K562 (cell line): ENCODE data around the gene MYO16. TPM values are rescaled to one million over a fixed set of nuclear protein-coding genes. Genes with fewer than 3 reads are reported as not detected.
"Not testable (repeated sequence)": the region's sequence is repeated elsewhere in the genome, so short reads cannot be mapped to it uniquely, and the experiment has no call there.

Source experiments
- ATAC-seq: fragments of 200-7000 bp; cut with Tn5 transposase; 3 replicates; pipeline ENCODE4 v1.9.1; 2020; ENCODE audit warnings: moderate library complexity
- BruUV-seq: library from RNA; stranded (reverse); fragments of 400-500 nt; replicated peaks from 2 replicates; lab custom pipeline; 2021; lab: Mats Ljungman, UMichigan
- CTCF ChIA-PET: fragments of 300-600 bp; formaldehyde crosslinking; extraction: SDS; loops from one replicate; lab custom pipeline; 2021; ENCODE audit warnings: low intra/inter-chr PET ratio; lab: Yijun Ruan, JAX
- POLR2A ChIA-PET: fragments of 300-600, 350-650 bp; sonication (Branson Sonifier 250); formaldehyde crosslinking; extraction: SDS; loops from one replicate; lab custom pipeline; 2021; ENCODE audit warnings: antibody characterized with exemption, inconsistent platforms; lab: Yijun Ruan, JAX
- DNase-seq, 4 experiments: peaks; one replicate each; pipeline versions ENCODE4 v3.0.0 to v3.0.0-alpha.2; 2011 to 2018; ENCODE audit warnings: low spot score in 3 of 4, mixed read lengths in 3 of 4; ENCODE audit errors: extremely low read depth in 1 of 4
- FAIRE-seq: peaks from 2 replicates; lab custom pipeline; 2011; peaks lifted over from hg19 to GRCh38; lab: Jason Lieb, UNC
- H2AFZ ChIP-seq: 2 replicates; pipeline ENCODE4 v1.6.0; 2011; ENCODE audit warnings: low read depth, low read length, control low read depth, inconsistent platforms
- H3K27ac ChIP-seq: fragments of 200-600 bp; 3 replicates; pipeline ENCODE4 v1.8.0; 2011; ENCODE audit warnings: low read depth, mild to moderate bottlenecking, control low read depth, inconsistent platforms, low read length, moderate library complexity, mixed read lengths; ENCODE audit errors: extremely low read depth
- H3K27me3 ChIP-seq, 2 experiments: fragments of 300-600 bp in 1 of 2; 2 replicates in 1 of 2; 3 replicates in 1 of 2; pipeline versions ENCODE4 v1.6.0 to v1.8.0; 2011; ENCODE audit warnings: inconsistent platforms in 2 of 2, low read length in 2 of 2, mild to moderate bottlenecking in 1 of 2, mixed read lengths in 1 of 2, moderate library complexity in 1 of 2; ENCODE audit not compliant: control insufficient read depth in 2 of 2, insufficient read depth in 2 of 2
- H3K36me3 ChIP-seq: fragments of 300-600 bp; 3 replicates; pipeline ENCODE4 v1.8.0; 2011; ENCODE audit warnings: mild to moderate bottlenecking, low read length, inconsistent platforms; ENCODE audit not compliant: control insufficient read depth, insufficient read depth
- H3K4me1 ChIP-seq, 2 experiments: fragments of 200-600 bp in 1 of 2; replicated peaks in 1 of 2; 2 replicates in 1 of 2; 3 replicates in 1 of 2; pipeline versions ENCODE4 v1.5.1 to v1.8.0; 2011; ENCODE audit warnings: inconsistent platforms in 2 of 2, low read length in 2 of 2, mild to moderate bottlenecking in 1 of 2, mixed read lengths in 1 of 2, moderate library complexity in 1 of 2; ENCODE audit not compliant: control insufficient read depth in 2 of 2, insufficient read depth in 2 of 2
- H3K4me2 ChIP-seq: 2 replicates; pipeline ENCODE4 v1.6.1; 2011; ENCODE audit warnings: low read length, control low read depth, inconsistent platforms, mixed read lengths; ENCODE audit not compliant: insufficient read depth
- H3K4me3 ChIP-seq: fragments of 200-600 bp; sonication (generic), shearing (Covaris generic); 2 replicates; pipeline ENCODE4 v1.5.1; 2016; ENCODE audit warnings: control low read depth, inconsistent platforms
- H3K79me2 ChIP-seq: fragments of 200-600 bp; 3 replicates; pipeline ENCODE4 v1.8.0; 2011; ENCODE audit warnings: low read length, inconsistent platforms; ENCODE audit not compliant: control insufficient read depth, insufficient read depth
- H3K9ac ChIP-seq, 2 experiments: 2 replicates each; pipeline versions ENCODE4 v1.6.0 to v1.6.1; 2011; ENCODE audit warnings: low read depth in 2 of 2, low read length in 2 of 2, control low read depth in 1 of 2, inconsistent platforms in 1 of 2, mild to moderate bottlenecking in 1 of 2, mixed read lengths in 1 of 2; ENCODE audit not compliant: insufficient read depth in 1 of 2
- H3K9me1 ChIP-seq: one replicate; pipeline ENCODE4 v1.6.0; 2011; ENCODE audit warnings: inconsistent platforms, mild to moderate bottlenecking, low read length, moderate library complexity; ENCODE audit not compliant: control insufficient read depth, insufficient read depth
- H3K9me3 ChIP-seq: replicated peaks from 2 replicates; pipeline ENCODE4 v1.5.1; 2011; ENCODE audit warnings: low read depth, low read length, inconsistent platforms; ENCODE audit not compliant: control insufficient read depth, insufficient read depth
- H4K20me1 ChIP-seq: replicated peaks from 2 replicates; pipeline ENCODE4 v1.6.1; 2011; ENCODE audit warnings: low read length, inconsistent platforms, mixed read lengths; ENCODE audit not compliant: control insufficient read depth, insufficient read depth
- CHD1 ChIP-seq: fragments of 200-600 bp; sonication (generic); IDR thresholded peaks from one replicate; pipeline ENCODE4 v1.6.1; 2012; ENCODE audit warnings: mild to moderate bottlenecking, moderate library complexity, low read length, inconsistent platforms
- MEF2D ChIP-seq: conservative IDR thresholded peaks from 2 replicates; pipeline ENCODE4 v1.6.1; 2016; ENCODE audit warnings: low read depth, missing genetic modification characterization, missing compliant biosample characterization
- ZNF146 ChIP-seq: IDR thresholded peaks from one replicate; pipeline ENCODE4 v1.6.1; 2018; ENCODE audit warnings: missing compliant biosample characterization; ENCODE audit not compliant: unreplicated experiment
- WGBS: fragments of 100-300 bp; shearing (Covaris generic); methylation state at CpG from one replicate; pipeline ENCODE4 v1.1.6; 2016; ENCODE audit warnings: low coverage, mixed read lengths; ENCODE audit not compliant: insufficient coverage; ENCODE audit errors: missing lambda C conversion rate; 5-methylcytosine and 5-hydroxymethylcytosine counted together
- in situ Hi-C: fragments of 300-500 bp; cut with MboI; formaldehyde crosslinking; loops from 4 replicates; pipeline ENCODE4 v1.15.0; 2018; ENCODE audit warnings: inconsistent platforms, mixed read lengths
- intact Hi-C: fragments of 100-400 bp; cut with micrococcal nuclease; formaldehyde crosslinking; loops from 2 replicates; pipeline ENCODE4 v1.14.2; 2022
- polyA plus RNA-seq, 8 experiments: library from polyadenylated mRNA; depleted of rRNA in 4 of 8; stranded (reverse) in 5 of 8; unstranded in 3 of 8; fragments of >200 nt; fragmentation: Nextera tagmentation in 2 of 8; fragmentation: Illumina TruSeq in 1 of 8; extraction: Ambion mirVana in 2 of 8; extraction: Trizol in 1 of 8; gene quantifications; 2 replicates each; pipeline versions ENCODE4 v1.2.1 to v1.2.3, GENCODE V29; 2011 to 2014; ENCODE audit warnings: inconsistent platforms in 1 of 8, missing spikeins in 1 of 8
- total RNA-seq, 7 experiments: library from RNA; depleted of rRNA in 6 of 7; stranded (reverse); fragments of >200 nt in 6 of 7; fragmentation: Illumina TruSeq in 2 of 7; extraction: Trizol in 2 of 7; gene quantifications; 2 replicates each; pipeline versions ENCODE4 v1.2.1 to v1.2.3, GENCODE V29; 2011 to 2021; ENCODE audit warnings: low replicate concordance in 1 of 7
- TF ChIP-seq, protein P1 (sequence below): sonication (generic); formaldehyde crosslinking; IDR thresholded peaks from 2 replicates; pipeline ENCODE4 v1.8.1; 2022; ENCODE audit warnings: missing genetic modification reagents
- TF ChIP-seq, protein P2 (sequence below), 2 experiments: fragments of 450-650 bp; formaldehyde crosslinking in 1 of 2; IDR thresholded peaks; 2 replicates each; pipeline versions ENCODE4 v1.4.0 to v1.6.1; 2014 to 2020; ENCODE audit warnings: mild to moderate bottlenecking in 2 of 2, borderline replicate concordance in 1 of 2, low read depth in 1 of 2

MYO16 gene
- total and polyA plus RNA-seq, 9 of the 15 experiments (the other 6 are each of a cell fraction or from before 2014, with no cell fraction given): 4.3 to 45.7 (median 12.1) TPM

DNA sequence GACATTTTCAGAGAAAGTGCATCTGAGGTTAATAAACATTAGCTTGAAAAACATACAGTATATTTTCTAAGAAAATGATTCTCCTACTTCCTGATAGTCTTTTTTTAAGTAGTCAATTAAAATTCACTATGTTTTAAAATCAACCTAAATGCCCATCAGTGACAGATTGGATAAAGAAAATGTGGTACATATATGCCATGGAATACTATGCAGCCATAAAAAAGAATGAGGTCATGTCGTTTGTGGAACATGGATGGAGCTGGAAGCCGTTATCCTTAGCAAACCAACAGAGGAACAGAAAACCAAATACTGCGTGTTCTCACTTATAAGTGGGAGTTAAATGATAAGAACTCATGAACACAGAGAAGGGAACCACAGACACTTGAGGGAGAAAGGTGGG is 462.8 kb downstream of the MYO16 start:
- DNase-seq, H3K4me2 ChIP-seq, BruUV-seq, FAIRE-seq, H3K9me1 ChIP-seq, H3K27me3 ChIP-seq, ATAC-seq, POLR2A ChIA-PET, H3K27ac ChIP-seq, H3K79me2 ChIP-seq, H2AFZ ChIP-seq, H3K36me3 ChIP-seq, H3K9ac ChIP-seq, H4K20me1 ChIP-seq, H3K4me3 ChIP-seq, CTCF ChIA-PET, H3K4me1 ChIP-seq, in situ Hi-C loops, H3K9me3 ChIP-seq, intact Hi-C loops: not testable (repeated sequence)
- 23% methylated on average over 3 of the region's 3 CpGs for WGBS
- TF ChIP-seq ZNF146 (CRISPR knock-in tag): peak; percentile 70

DNA sequence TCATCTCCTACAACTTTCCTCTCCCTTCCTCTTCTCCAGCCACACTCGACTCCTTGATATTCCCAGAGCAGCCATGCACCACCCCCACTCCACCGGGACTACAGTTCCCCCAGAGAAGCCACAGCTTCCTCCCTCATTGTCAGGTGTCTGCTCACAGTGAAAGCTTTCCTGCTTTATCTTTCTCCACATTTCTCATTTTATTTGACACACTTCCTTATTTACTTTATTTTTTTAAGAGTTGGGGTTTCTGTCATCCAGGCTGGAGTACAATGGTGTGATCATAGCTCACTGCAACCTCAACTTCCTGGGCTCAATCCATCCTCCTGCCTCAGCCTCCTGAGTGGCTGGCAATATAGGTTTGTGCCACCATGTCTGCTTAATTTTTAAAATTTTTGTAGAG is 464.6 kb downstream of the MYO16 start:
- H3K4me3 ChIP-seq: no peak overlapping the region
- POLR2A ChIA-PET: no interaction called here
- no peaks in the 10 kb centered on the region for H3K9me1 ChIP-seq
- H2AFZ ChIP-seq: no peak overlapping the region
- no peaks in the 10 kb centered on the region for H3K27me3 ChIP-seq
- H3K9me3 ChIP-seq: no peaks in the 10 kb centered on the region
- WGBS: 27% methylated on average over 2 of the region's 2 CpGs
- BruUV-seq: no TSS peak
- H3K4me2 ChIP-seq: no peak overlapping the region
- TF ChIP-seq, protein P1, sequence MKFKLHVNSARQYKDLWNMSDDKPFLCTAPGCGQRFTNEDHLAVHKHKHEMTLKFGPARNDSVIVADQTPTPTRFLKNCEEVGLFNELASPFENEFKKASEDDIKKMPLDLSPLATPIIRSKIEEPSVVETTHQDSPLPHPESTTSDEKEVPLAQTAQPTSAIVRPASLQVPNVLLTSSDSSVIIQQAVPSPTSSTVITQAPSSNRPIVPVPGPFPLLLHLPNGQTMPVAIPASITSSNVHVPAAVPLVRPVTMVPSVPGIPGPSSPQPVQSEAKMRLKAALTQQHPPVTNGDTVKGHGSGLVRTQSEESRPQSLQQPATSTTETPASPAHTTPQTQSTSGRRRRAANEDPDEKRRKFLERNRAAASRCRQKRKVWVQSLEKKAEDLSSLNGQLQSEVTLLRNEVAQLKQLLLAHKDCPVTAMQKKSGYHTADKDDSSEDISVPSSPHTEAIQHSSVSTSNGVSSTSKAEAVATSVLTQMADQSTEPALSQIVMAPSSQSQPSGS (CRISPR knock-in tag): no peak
- TF ChIP-seq CHD1 (no peak), MEF2D (tag) (no peak)
- TF ChIP-seq, protein P2, sequence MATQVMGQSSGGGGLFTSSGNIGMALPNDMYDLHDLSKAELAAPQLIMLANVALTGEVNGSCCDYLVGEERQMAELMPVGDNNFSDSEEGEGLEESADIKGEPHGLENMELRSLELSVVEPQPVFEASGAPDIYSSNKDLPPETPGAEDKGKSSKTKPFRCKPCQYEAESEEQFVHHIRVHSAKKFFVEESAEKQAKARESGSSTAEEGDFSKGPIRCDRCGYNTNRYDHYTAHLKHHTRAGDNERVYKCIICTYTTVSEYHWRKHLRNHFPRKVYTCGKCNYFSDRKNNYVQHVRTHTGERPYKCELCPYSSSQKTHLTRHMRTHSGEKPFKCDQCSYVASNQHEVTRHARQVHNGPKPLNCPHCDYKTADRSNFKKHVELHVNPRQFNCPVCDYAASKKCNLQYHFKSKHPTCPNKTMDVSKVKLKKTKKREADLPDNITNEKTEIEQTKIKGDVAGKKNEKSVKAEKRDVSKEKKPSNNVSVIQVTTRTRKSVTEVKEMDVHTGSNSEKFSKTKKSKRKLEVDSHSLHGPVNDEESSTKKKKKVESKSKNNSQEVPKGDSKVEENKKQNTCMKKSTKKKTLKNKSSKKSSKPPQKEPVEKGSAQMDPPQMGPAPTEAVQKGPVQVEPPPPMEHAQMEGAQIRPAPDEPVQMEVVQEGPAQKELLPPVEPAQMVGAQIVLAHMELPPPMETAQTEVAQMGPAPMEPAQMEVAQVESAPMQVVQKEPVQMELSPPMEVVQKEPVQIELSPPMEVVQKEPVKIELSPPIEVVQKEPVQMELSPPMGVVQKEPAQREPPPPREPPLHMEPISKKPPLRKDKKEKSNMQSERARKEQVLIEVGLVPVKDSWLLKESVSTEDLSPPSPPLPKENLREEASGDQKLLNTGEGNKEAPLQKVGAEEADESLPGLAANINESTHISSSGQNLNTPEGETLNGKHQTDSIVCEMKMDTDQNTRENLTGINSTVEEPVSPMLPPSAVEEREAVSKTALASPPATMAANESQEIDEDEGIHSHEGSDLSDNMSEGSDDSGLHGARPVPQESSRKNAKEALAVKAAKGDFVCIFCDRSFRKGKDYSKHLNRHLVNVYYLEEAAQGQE (IDR thresholded peaks at IDR 0.05; ENCODE audit: borderline replicate concordance): no peak
- TF ChIP-seq, protein P2 (CRISPR knock-in tag; IDR thresholded peaks at IDR 0.05; ENCODE audit: low read depth): no peak
- no peaks in the 10 kb centered on the region for H3K36me3 ChIP-seq
- FAIRE-seq: no peak
- CTCF ChIA-PET: no interaction called here
- no peaks in the 10 kb centered on the region for H3K79me2 ChIP-seq
- no peak overlapping the region for H3K27ac ChIP-seq
- in situ Hi-C loops: no loop called here
- H3K9ac ChIP-seq: no peak overlapping the region
- no peak for ATAC-seq
- H3K4me1 ChIP-seq: no peaks in the 10 kb centered on the region
- no peaks in the 10 kb centered on the region for H4K20me1 ChIP-seq
- DNase-seq: no peak
- intact Hi-C loops: no loop called here
